HepG2 (cell line): Measurements from ENCODE around the gene RBCK1. TPM values are rescaled to one million over a fixed set of nuclear protein-coding genes. Genes with fewer than 3 reads are reported as not detected.

Experiments used
- ATAC-seq: fragments of 200-7000 bp; cut with Tn5 transposase; 3 replicates; pipeline ENCODE4 v1.9.1; 2020; ENCODE audit warnings: mild to moderate bottlenecking, moderate library complexity
- BruUV-seq: library from RNA; stranded (reverse); fragments of 400-500 nt; replicated peaks from 2 replicates; lab custom pipeline; 2021; lab: Mats Ljungman, UMichigan
- CTCF ChIA-PET: fragments of 300-600 bp; formaldehyde crosslinking; extraction: SDS; loops from one replicate; lab custom pipeline; 2021; ENCODE audit warnings: low total read pairs, inconsistent platforms, low intra/inter-chr PET ratio; lab: Yijun Ruan, JAX
- POLR2A ChIA-PET: fragments of 350-600 bp; sonication (Branson Sonifier 250); formaldehyde crosslinking; loops from one replicate; lab custom pipeline; 2020; ENCODE audit warnings: antibody characterized with exemption, inconsistent platforms; lab: Yijun Ruan, JAX
- DNase-seq: peaks from one replicate; pipeline ENCODE4 v3.0.0-alpha.2; 2015; ENCODE audit warnings: low spot score
- FAIRE-seq: peaks from 3 replicates; lab custom pipeline; 2011; peaks lifted over from hg19 to GRCh38; lab: Jason Lieb, UNC
- H2AFZ ChIP-seq: one replicate; pipeline ENCODE4 v1.6.1; 2011; ENCODE audit warnings: low read length, inconsistent platforms
- H3K27ac ChIP-seq: fragments of 300-600 bp; 3 replicates; pipeline ENCODE4 v1.8.0; 2011; ENCODE audit warnings: mixed run types, mild to moderate bottlenecking, mixed read lengths, low read length, inconsistent platforms; ENCODE audit not compliant: insufficient read depth; ENCODE audit errors: extremely low read length
- H3K27me3 ChIP-seq, 2 experiments: fragments of 200-600 bp in 1 of 2; 2 replicates in 1 of 2; 3 replicates in 1 of 2; pipeline versions ENCODE4 v1.6.0 to v1.8.0; 2011; ENCODE audit warnings: low read length in 2 of 2, mild to moderate bottlenecking in 2 of 2, moderate library complexity in 2 of 2, inconsistent platforms in 1 of 2; ENCODE audit not compliant: insufficient read depth in 2 of 2, control insufficient read depth in 1 of 2
- H3K36me3 ChIP-seq, 2 experiments: fragments of 200-600 bp in 1 of 2; replicated peaks in 1 of 2; 2 replicates in 1 of 2; 3 replicates in 1 of 2; pipeline versions ENCODE4 v1.5.1 to v1.8.0; 2011; ENCODE audit warnings: low read length in 2 of 2, inconsistent platforms in 1 of 2; ENCODE audit not compliant: insufficient read depth in 2 of 2, control insufficient read depth in 1 of 2
- H3K4me1 ChIP-seq: 2 replicates; pipeline ENCODE4 v1.5.1; 2012; ENCODE audit warnings: low read length, inconsistent platforms; ENCODE audit not compliant: insufficient read depth
- H3K4me2 ChIP-seq: 2 replicates; pipeline ENCODE4 v1.6.0; 2011; ENCODE audit warnings: low read depth, low read length, inconsistent platforms
- H3K4me3 ChIP-seq, 3 experiments: fragments of 200-600 bp in 1 of 3; sonication (generic), shearing (Covaris generic) in 1 of 3; replicated peaks in 1 of 3; 2 replicates each; pipeline ENCODE4 v1.5.1; 2011 to 2016; ENCODE audit warnings: low read length in 3 of 3, inconsistent platforms in 2 of 3, low read depth in 2 of 3, mild to moderate bottlenecking in 2 of 3, control low read depth in 1 of 3, mixed read lengths in 1 of 3; ENCODE audit not compliant: insufficient read depth in 1 of 3
- H3K79me2 ChIP-seq: one replicate; pipeline ENCODE4 v1.6.1; 2011; ENCODE audit warnings: low read length, inconsistent platforms; ENCODE audit not compliant: insufficient read depth
- H3K9ac ChIP-seq: 2 replicates; pipeline ENCODE4 v1.6.0; 2011; ENCODE audit warnings: mild to moderate bottlenecking, low read depth, low read length, inconsistent platforms; ENCODE audit not compliant: insufficient read depth
- H3K9me3 ChIP-seq: 2 replicates; pipeline ENCODE4 v1.5.1; 2012; ENCODE audit warnings: mild to moderate bottlenecking, low read length
- H4K20me1 ChIP-seq: 2 replicates; pipeline ENCODE4 v1.6.0; 2011; ENCODE audit warnings: inconsistent platforms, mild to moderate bottlenecking, low read length, moderate library complexity; ENCODE audit not compliant: insufficient read depth
- AGO2 ChIP-seq: fragments of 200-400 bp; formaldehyde crosslinking; optimal IDR thresholded peaks from 2 replicates; pipeline ENCODE3; 2017; ENCODE audit warnings: mild to moderate bottlenecking, low read depth, low read length, moderate library complexity
- EEA1 ChIP-seq: sonication (generic); formaldehyde crosslinking; IDR thresholded peaks from 2 replicates; pipeline ENCODE4 v1.5.1; 2020; ENCODE audit warnings: mild to moderate bottlenecking, missing genetic modification reagents, borderline replicate concordance
- EED ChIP-seq: sonication (generic); formaldehyde crosslinking; IDR thresholded peaks from 2 replicates; pipeline ENCODE4 v1.5.0; 2020; ENCODE audit warnings: mild to moderate bottlenecking, missing genetic modification reagents
- FIP1L1 ChIP-seq: fragments of 200-400 bp; formaldehyde crosslinking; IDR thresholded peaks from 2 replicates; pipeline ENCODE4 v1.6.1; 2018; ENCODE audit warnings: low read depth, mild to moderate bottlenecking, low read length, moderate library complexity, borderline replicate concordance; ENCODE audit not compliant: insufficient read depth
- FOXK2 ChIP-seq: fragments of 450-650 bp; IDR thresholded peaks from 2 replicates; pipeline ENCODE4 v1.6.1; 2016
- HES4 ChIP-seq: sonication (generic); formaldehyde crosslinking; IDR thresholded peaks from 2 replicates; pipeline ENCODE4 v1.9.0; 2021; ENCODE audit warnings: mild to moderate bottlenecking, missing genetic modification reagents, borderline replicate concordance
- KDM2A ChIP-seq: sonication (generic); formaldehyde crosslinking; IDR thresholded peaks from 2 replicates; pipeline ENCODE4 v1.4.0; 2020; ENCODE audit warnings: low read depth, missing genetic modification reagents, borderline replicate concordance
- LCORL ChIP-seq, 2 experiments: fragments of 450-650 bp in 1 of 2; sonication (generic) in 1 of 2; formaldehyde crosslinking in 1 of 2; IDR thresholded peaks; 2 replicates each; pipeline versions ENCODE4 v1.5.0 to v1.6.1; 2017 to 2020; ENCODE audit warnings: antibody characterized with exemption in 1 of 2, missing genetic modification reagents in 1 of 2
- MTA1 ChIP-seq: sonication (generic); formaldehyde crosslinking; IDR thresholded peaks from 2 replicates; pipeline ENCODE4 v1.4.0; 2020; ENCODE audit warnings: missing genetic modification reagents, mild to moderate bottlenecking, borderline replicate concordance
- POLR2A ChIP-seq, 2 experiments: IDR thresholded peaks; 2 replicates each; pipeline ENCODE4 v1.6.1; 2011; ENCODE audit warnings: low read depth in 2 of 2, low read length in 2 of 2, mild to moderate bottlenecking in 1 of 2, moderate library complexity in 1 of 2; ENCODE audit not compliant: insufficient read depth in 1 of 2
- POLR2G ChIP-seq: fragments of 200-400 bp; formaldehyde crosslinking; IDR thresholded peaks from 2 replicates; pipeline ENCODE4 v1.6.1; 2018; ENCODE audit warnings: mild to moderate bottlenecking, low read depth, low read length, moderate library complexity
- ZNF263 ChIP-seq: sonication (generic); formaldehyde crosslinking; IDR thresholded peaks from 2 replicates; pipeline ENCODE4 v1.4.0; 2020; ENCODE audit warnings: missing genetic modification reagents
- WGBS: methylation state at CpG from one replicate; pipeline ENCODE4 v1.1.6; 2017; ENCODE audit warnings: low lambda C conversion rate; 5-methylcytosine and 5-hydroxymethylcytosine counted together
- in situ Hi-C: cut with HindIII; loops from 2 replicates; pipeline ENCODE4 v1.10.0; 2017; ENCODE audit warnings: low pct_unique_long_range_greater_than_20kb; ENCODE audit not compliant: extremely low pct_ligation_motif_present
- intact Hi-C: fragments of 100-400 bp; cut with micrococcal nuclease; formaldehyde crosslinking; loops from one replicate; pipeline ENCODE4 v1.10.0; 2022; ENCODE audit not compliant: unreplicated experiment
- polyA plus RNA-seq, 8 experiments: library from polyadenylated mRNA; depleted of rRNA in 3 of 8; stranded (reverse) in 7 of 8; unstranded in 1 of 8; fragments of >200 nt; fragmentation: Illumina TruSeq in 4 of 8; extraction: Trizol in 4 of 8; gene quantifications; 2 replicates each; pipeline versions ENCODE4 v1.2.1 to v1.2.3, GENCODE V29; 2011 to 2016; ENCODE audit warnings: low read depth in 4 of 8, missing spikeins in 1 of 8, mixed read lengths in 1 of 8; ENCODE audit not compliant: insufficient read depth in 1 of 8
- total RNA-seq, 5 experiments: library from RNA; depleted of rRNA; stranded (reverse); fragments of >200 nt; fragmentation: Illumina TruSeq; extraction: Trizol; gene quantifications; 2 replicates each; pipeline ENCODE4 v1.2.3, GENCODE V29; 2016; ENCODE audit warnings: low read depth in 1 of 5
- TF ChIP-seq, protein P1 (sequence below), 2 experiments: sonication (generic) in 1 of 2; formaldehyde crosslinking in 1 of 2; IDR thresholded peaks; 2 replicates each; pipeline versions ENCODE4 v1.5.1 to v1.6.1; 2011 to 2020; ENCODE audit warnings: borderline replicate concordance in 1 of 2, low read depth in 1 of 2, low read length in 1 of 2, mild to moderate bottlenecking in 1 of 2, missing genetic modification reagents in 1 of 2, moderate library complexity in 1 of 2
- TF ChIP-seq, protein P2 (sequence below): sonication (generic); formaldehyde crosslinking; IDR thresholded peaks from 2 replicates; pipeline ENCODE4 v1.9.0; 2021; ENCODE audit warnings: missing genetic modification reagents, borderline replicate concordance

RBCK1 gene
- total and polyA plus RNA-seq, 2 of the 13 experiments (the other 11 are each of a cell fraction or from before 2014, with no cell fraction given) = 149 to 215 TPM

- TF ChIP-seq, protein P1, sequence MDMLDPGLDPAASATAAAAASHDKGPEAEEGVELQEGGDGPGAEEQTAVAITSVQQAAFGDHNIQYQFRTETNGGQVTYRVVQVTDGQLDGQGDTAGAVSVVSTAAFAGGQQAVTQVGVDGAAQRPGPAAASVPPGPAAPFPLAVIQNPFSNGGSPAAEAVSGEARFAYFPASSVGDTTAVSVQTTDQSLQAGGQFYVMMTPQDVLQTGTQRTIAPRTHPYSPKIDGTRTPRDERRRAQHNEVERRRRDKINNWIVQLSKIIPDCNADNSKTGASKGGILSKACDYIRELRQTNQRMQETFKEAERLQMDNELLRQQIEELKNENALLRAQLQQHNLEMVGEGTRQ (IDR thresholded peaks at IDR 0.05; ENCODE audit: low read depth, low read length) = no peak
- TF ChIP-seq, protein P1 (CRISPR knock-in tag; IDR thresholded peaks at IDR 0.05; ENCODE audit: borderline replicate concordance) = no peak
Measured at GRCh38 chr20:474581-474980, 66.5 kb downstream of the RBCK1 start (continued).

GRCh38 chr20:475463-476357 is 67.6 kb downstream of the RBCK1 start:
- DNase-seq (no peak), FAIRE-seq (no peak), ATAC-seq (no peak)
- intact Hi-C loops = loop anchor here (5.0 kb wide), 1 partner anchor 37 kb away; no protein-coding TSS in a partner anchor
- ChIA-PET CTCF (no interaction called here), POLR2A (interaction anchor here (0.7 to 3.3 kb wide), 9 partner anchors 13 to 128 kb away, joined by 3 to 15 read pairs (median 8); partner anchors contain the start of genes CSNK2A1, NRSN2 and TBC1D20)
- peaks cover 69% of the 10 kb centered on the region for H3K4me1 ChIP-seq
- no peaks in the 10 kb centered on the region for H4K20me1 ChIP-seq
- no peak overlapping the region for H3K9ac ChIP-seq
- H2AFZ ChIP-seq = no peak overlapping the region
- H3K9me3 ChIP-seq = peaks cover 19% of the 10 kb centered on the region
- peaks cover 5 to 17% of the 10 kb centered on the region in 2 experiments for H3K36me3 ChIP-seq
- H3K27ac ChIP-seq = no peak overlapping the region
- no peak overlapping the region for H3K4me3 ChIP-seq
- no TSS peak for BruUV-seq
- no peak overlapping the region for H3K4me2 ChIP-seq
- no peaks in the 10 kb centered on the region for H3K79me2 ChIP-seq
- in situ Hi-C loops = no loop called here
- 97% methylated on average over 6 of the region's 6 CpGs for WGBS
- H3K27me3 ChIP-seq = no peaks in the 10 kb centered on the region
- TF ChIP-seq FIP1L1 (no peak), POLR2G (0 out of 2 replicates have a peak, but pooled peaks have one; percentile 39), AGO2 (peak; percentile 50), EEA1 (CRISPR knock-in tag) (no peak), HES4 (CRISPR knock-in tag) (no peak), FOXK2 (no peak), LCORL (IDR thresholded peaks at IDR 0.05) (no peak), LCORL (CRISPR knock-in tag; IDR thresholded peaks at IDR 0.05) (no peak), MTA1 (CRISPR knock-in tag) (0 out of 2 replicates have a peak, but pooled peaks have one; percentile 15), POLR2A (IDR thresholded peaks at IDR 0.05; ENCODE audit: insufficient read depth in 1 of 2, low read depth in 2 of 2, low read length in 2 of 2) (0 out of 4 replicates have a peak, but pooled peaks of 1 of the 2 experiments have one; percentile 30), KDM2A (CRISPR knock-in tag) (peak; percentile 21; the same call in 1 of the 2 replicates), ZNF263 (CRISPR knock-in tag) (no peak), EED (CRISPR knock-in tag) (no peak)
- TF ChIP-seq, protein P2, sequence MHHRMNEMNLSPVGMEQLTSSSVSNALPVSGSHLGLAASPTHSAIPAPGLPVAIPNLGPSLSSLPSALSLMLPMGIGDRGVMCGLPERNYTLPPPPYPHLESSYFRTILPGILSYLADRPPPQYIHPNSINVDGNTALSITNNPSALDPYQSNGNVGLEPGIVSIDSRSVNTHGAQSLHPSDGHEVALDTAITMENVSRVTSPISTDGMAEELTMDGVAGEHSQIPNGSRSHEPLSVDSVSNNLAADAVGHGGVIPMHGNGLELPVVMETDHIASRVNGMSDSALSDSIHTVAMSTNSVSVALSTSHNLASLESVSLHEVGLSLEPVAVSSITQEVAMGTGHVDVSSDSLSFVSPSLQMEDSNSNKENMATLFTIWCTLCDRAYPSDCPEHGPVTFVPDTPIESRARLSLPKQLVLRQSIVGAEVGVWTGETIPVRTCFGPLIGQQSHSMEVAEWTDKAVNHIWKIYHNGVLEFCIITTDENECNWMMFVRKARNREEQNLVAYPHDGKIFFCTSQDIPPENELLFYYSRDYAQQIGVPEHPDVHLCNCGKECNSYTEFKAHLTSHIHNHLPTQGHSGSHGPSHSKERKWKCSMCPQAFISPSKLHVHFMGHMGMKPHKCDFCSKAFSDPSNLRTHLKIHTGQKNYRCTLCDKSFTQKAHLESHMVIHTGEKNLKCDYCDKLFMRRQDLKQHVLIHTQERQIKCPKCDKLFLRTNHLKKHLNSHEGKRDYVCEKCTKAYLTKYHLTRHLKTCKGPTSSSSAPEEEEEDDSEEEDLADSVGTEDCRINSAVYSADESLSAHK (CRISPR knock-in tag) = no peak
